ENCODE measurements around the gene CDK14. TPM values are rescaled to one million over a fixed set of nuclear protein-coding genes. Genes with fewer than 3 reads are reported as not detected.

CDK14 gene
- polyA plus RNA-seq, 1 donor from 2014 or later: 25.1 TPM

- no peaks in the 10 kb centered on the region for H3K9me3 ChIP-seq (ENCODE audit: low read length)
- H3K4me2 ChIP-seq (ENCODE audit: low read length): peak overlapping the region; percentile 50
Observed at GRCh38 chr7:91127325-91127724, 531.2 kb downstream of the CDK14 start.

GRCh38 chr7:91127959-91128358, 531.8 kb downstream of the CDK14 start:
- Histone ChIP-seq H3K4me3 (ENCODE audit: low read length) (no peak overlapping the region), H3K9ac (ENCODE audit: low read length) (no peak overlapping the region), H3K9me3 (ENCODE audit: low read length) (no peaks in the 10 kb centered on the region), H3K9me2 (ENCODE audit: insufficient read depth, low read length) (no peaks in the 10 kb centered on the region), H4K20me1 (ENCODE audit: insufficient read depth) (no peaks in the 10 kb centered on the region), H3K36me3 (ENCODE audit: insufficient read depth, low read length) (no peaks in the 10 kb centered on the region), H3K79me2 (replicated peaks; ENCODE audit: insufficient read depth, low read length) (no peaks in the 10 kb centered on the region), H3K27ac (ENCODE audit: low read length) (no peak overlapping the region), H3K27me3 (ENCODE audit: insufficient read depth, low read depth, low read length) (no peaks in the 10 kb centered on the region), H3K4me2 (ENCODE audit: low read length) (no peak overlapping the region), H2AFZ (ENCODE audit: low read depth, low read length) (no peak overlapping the region), H3F3A (ENCODE audit: insufficient read depth, low read length, poor library complexity, severe bottlenecking) (no peaks in the 10 kb centered on the region)
- TF ChIP-seq POLR2AphosphoS5 (IDR thresholded peaks at IDR 0.05) (no peak), EZH2 (IDR thresholded peaks at IDR 0.05; ENCODE audit: borderline replicate concordance, insufficient read depth, low read length, poor library complexity, severe bottlenecking) (no peak), EP300 (conservative IDR thresholded peaks at IDR 0.05; ENCODE audit: poor library complexity, severe bottlenecking) (no peak), MXI1 (conservative IDR thresholded peaks at IDR 0.05; ENCODE audit: poor library complexity, severe bottlenecking) (no peak), REST (IDR thresholded peaks at IDR 0.05; ENCODE audit: borderline replicate concordance) (no peak), SMC3 (conservative IDR thresholded peaks at IDR 0.05; ENCODE audit: poor library complexity) (no peak)

More at GRCh38 chr7:91127325-91127724, 531.2 kb downstream of the CDK14 start:
- no peaks in the 10 kb centered on the region for H3K36me3 ChIP-seq (ENCODE audit: insufficient read depth, low read length)
- no peaks in the 10 kb centered on the region for H3K79me2 ChIP-seq (replicated peaks; ENCODE audit: insufficient read depth, low read length)
- H3K27ac ChIP-seq (ENCODE audit: low read length): peak overlapping the region; percentile 48
- no peak for TF ChIP-seq EZH2 (IDR thresholded peaks at IDR 0.05; ENCODE audit: borderline replicate concordance, insufficient read depth, low read length, poor library complexity, severe bottlenecking)
- TF ChIP-seq SMC3 (conservative IDR thresholded peaks at IDR 0.05; ENCODE audit: poor library complexity): no peak
- TF ChIP-seq TAF1 (IDR thresholded peaks at IDR 0.05; ENCODE audit: low read depth): no peak
- no peak for TF ChIP-seq REST (IDR thresholded peaks at IDR 0.05; ENCODE audit: borderline replicate concordance)
- TF ChIP-seq CTCF (IDR thresholded peaks at IDR 0.05; ENCODE audit: poor library complexity, severe bottlenecking): no peak
- TF ChIP-seq RAD21 (conservative IDR thresholded peaks at IDR 0.05): no peak
- no peak for TF ChIP-seq POLR2AphosphoS5 (IDR thresholded peaks at IDR 0.05)
- no peak for TF ChIP-seq MXI1 (conservative IDR thresholded peaks at IDR 0.05; ENCODE audit: poor library complexity, severe bottlenecking)
- TF ChIP-seq EP300 (conservative IDR thresholded peaks at IDR 0.05; ENCODE audit: poor library complexity, severe bottlenecking): no peak
- no peaks in the 10 kb centered on the region for H4K20me1 ChIP-seq (ENCODE audit: insufficient read depth)
- H3K9me2 ChIP-seq (ENCODE audit: insufficient read depth, low read length): no peaks in the 10 kb centered on the region
- peak overlapping the region; percentile 58 for H3K4me3 ChIP-seq (ENCODE audit: low read length)
- no peak overlapping the region for H2AFZ ChIP-seq (ENCODE audit: low read depth, low read length)
- no peaks in the 10 kb centered on the region for H3F3A ChIP-seq (ENCODE audit: insufficient read depth, low read length, poor library complexity, severe bottlenecking)
- H3K27me3 ChIP-seq (ENCODE audit: insufficient read depth, low read depth, low read length): no peaks in the 10 kb centered on the region
- H3K9ac ChIP-seq (ENCODE audit: low read length): no peak overlapping the region
